AG04449 (cell line): Measurements from ENCODE around the gene PAK4.

ENCODE experiments used
- CTCF ChIA-PET: fragments of 350-600 bp; formaldehyde crosslinking; extraction: SDS; loops from one replicate; lab custom pipeline; 2021; ENCODE audit warnings: antibody characterized with exemption; lab: Yijun Ruan, JAX
- POLR2A ChIA-PET: fragments of 400-600, 350-600 bp; formaldehyde crosslinking; extraction: SDS; loops from one replicate; lab custom pipeline; 2020; ENCODE audit warnings: antibody characterized with exemption, inconsistent platforms; lab: Yijun Ruan, JAX
- DNase-seq: peaks from one replicate; pipeline ENCODE4 v3.0.0-alpha.2; 2010; ENCODE audit warnings: low read depth, low spot score
- H3K4me3 ChIP-seq: 2 replicates; pipeline ENCODE4 v1.5.1; 2011; ENCODE audit warnings: low read depth, mild to moderate bottlenecking, control low read depth, low read length
- TF ChIP-seq, protein P1 (sequence below): IDR thresholded peaks from one replicate; pipeline ENCODE4 v1.5.1; 2011; ENCODE audit warnings: mild to moderate bottlenecking, moderate library complexity, low read length, control low read depth, inconsistent platforms; ENCODE audit not compliant: insufficient read depth; ENCODE audit errors: missing control alignments

Gene PAK4

GRCh38 chr19:39190768-39191167, 65.2 kb downstream of the PAK4 start:
- ChIA-PET POLR2A (no interaction called here), CTCF (no interaction called here)
- H3K4me3 ChIP-seq = no peak overlapping the region
- TF ChIP-seq, protein P1, sequence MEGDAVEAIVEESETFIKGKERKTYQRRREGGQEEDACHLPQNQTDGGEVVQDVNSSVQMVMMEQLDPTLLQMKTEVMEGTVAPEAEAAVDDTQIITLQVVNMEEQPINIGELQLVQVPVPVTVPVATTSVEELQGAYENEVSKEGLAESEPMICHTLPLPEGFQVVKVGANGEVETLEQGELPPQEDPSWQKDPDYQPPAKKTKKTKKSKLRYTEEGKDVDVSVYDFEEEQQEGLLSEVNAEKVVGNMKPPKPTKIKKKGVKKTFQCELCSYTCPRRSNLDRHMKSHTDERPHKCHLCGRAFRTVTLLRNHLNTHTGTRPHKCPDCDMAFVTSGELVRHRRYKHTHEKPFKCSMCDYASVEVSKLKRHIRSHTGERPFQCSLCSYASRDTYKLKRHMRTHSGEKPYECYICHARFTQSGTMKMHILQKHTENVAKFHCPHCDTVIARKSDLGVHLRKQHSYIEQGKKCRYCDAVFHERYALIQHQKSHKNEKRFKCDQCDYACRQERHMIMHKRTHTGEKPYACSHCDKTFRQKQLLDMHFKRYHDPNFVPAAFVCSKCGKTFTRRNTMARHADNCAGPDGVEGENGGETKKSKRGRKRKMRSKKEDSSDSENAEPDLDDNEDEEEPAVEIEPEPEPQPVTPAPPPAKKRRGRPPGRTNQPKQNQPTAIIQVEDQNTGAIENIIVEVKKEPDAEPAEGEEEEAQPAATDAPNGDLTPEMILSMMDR = no peak
- DNase-seq = no peak

DNA sequence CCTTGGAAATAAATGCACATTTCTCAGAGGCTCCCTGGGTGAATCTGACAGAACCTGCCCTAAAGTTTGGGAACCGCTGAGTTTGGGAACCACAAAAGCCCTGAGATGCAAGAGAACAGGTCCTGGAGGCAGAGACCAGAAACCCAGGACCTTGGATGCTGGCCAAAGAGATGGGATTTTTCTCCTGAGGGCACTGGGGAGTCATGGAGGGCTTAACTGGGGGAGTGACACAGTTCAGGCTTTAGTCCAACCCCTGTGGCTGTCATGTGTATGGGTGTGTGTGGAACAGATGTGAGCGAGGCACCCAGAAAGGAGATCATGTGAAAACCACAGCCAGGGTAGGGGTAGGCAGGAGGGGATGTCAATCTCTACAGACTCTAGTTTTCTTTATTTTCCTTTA, 67.3 kb downstream of the PAK4 start:
- TF ChIP-seq, protein P1 = no peak
- ChIA-PET CTCF (no interaction called here), POLR2A (no interaction called here)
- no peak overlapping the region for H3K4me3 ChIP-seq
- no peak for DNase-seq

- TF ChIP-seq, protein P1 = no peak
- H3K4me3 ChIP-seq = no peak overlapping the region
- CTCF ChIA-PET = no interaction called here
- DNase-seq = no peak
- POLR2A ChIA-PET = no interaction called here
Observed at GRCh38 chr19:39193803-39194202, 68.2 kb downstream of the PAK4 start.

GRCh38 chr19:39194832-39195542, 69.4 kb downstream of the PAK4 start:
- ChIA-PET CTCF (interaction anchor here (0.6 to 1.1 kb wide), 2 partner anchors 73 to 133 kb away, joined by 3 to 4 read pairs; no protein-coding TSS in a partner anchor), POLR2A (no interaction called here)
- TF ChIP-seq, protein P1 = no peak
- H3K4me3 ChIP-seq = no peak overlapping the region
- no peak for DNase-seq

GRCh38 chr19:39195755-39196154, 70.2 kb downstream of the PAK4 start:
- CTCF ChIA-PET = interaction anchor here (1.1 kb wide), 1 partner anchor 74 kb away, joined by 4 read pairs; no protein-coding TSS in a partner anchor
- POLR2A ChIA-PET = no interaction called here
- TF ChIP-seq, protein P1 = no peak
- H3K4me3 ChIP-seq = no peak overlapping the region
- no peak for DNase-seq

GRCh38 chr19:39196320-39196719, 70.7 kb downstream of the PAK4 start:
- TF ChIP-seq, protein P1 = no peak
- no peak overlapping the region for H3K4me3 ChIP-seq
- CTCF ChIA-PET = interaction anchor here (1.1 kb wide), 1 partner anchor 74 kb away, joined by 4 read pairs; no protein-coding TSS in a partner anchor
- DNase-seq = no peak
- POLR2A ChIA-PET = no interaction called here
